H9 (cell line): ENCODE data around the gene ADAMTSL2. TPM values are rescaled to one million over a fixed set of nuclear protein-coding genes. Genes with fewer than 3 reads are reported as not detected.

ENCODE experiments used
- DNase-seq: peaks from one replicate; pipeline ENCODE4 v3.0.0-alpha.2; 2017
- H2AFZ ChIP-seq: one replicate; pipeline ENCODE4 v1.6.1; 2013; ENCODE audit warnings: mild to moderate bottlenecking, low read length, control low read depth, moderate library complexity
- H2AK5ac ChIP-seq: 2 replicates; pipeline ENCODE4 v1.6.1; 2013; ENCODE audit warnings: low read length, control low read depth, mixed read lengths; ENCODE audit not compliant: insufficient read length
- H2BK120ac ChIP-seq: one replicate; pipeline ENCODE4 v1.6.1; 2013; ENCODE audit warnings: low read depth, mild to moderate bottlenecking, low read length, control low read depth, inconsistent platforms; ENCODE audit not compliant: poor library complexity, severe bottlenecking
- H2BK12ac ChIP-seq: 2 replicates; pipeline ENCODE4 v1.6.1; 2013; ENCODE audit warnings: low read length, control low read depth, mixed read lengths, low read depth; ENCODE audit not compliant: insufficient read length
- H2BK15ac ChIP-seq: 2 replicates; pipeline ENCODE4 v1.6.1; 2013; ENCODE audit warnings: low read depth, low read length, control low read depth
- H2BK20ac ChIP-seq: one replicate; pipeline ENCODE4 v1.6.1; 2013; ENCODE audit warnings: low read depth, mild to moderate bottlenecking, low read length, control low read depth, inconsistent platforms; ENCODE audit not compliant: poor library complexity, severe bottlenecking
- H2BK5ac ChIP-seq: 2 replicates; pipeline ENCODE4 v1.6.1; 2013; ENCODE audit warnings: low read length, control low read depth, mixed read lengths; ENCODE audit not compliant: insufficient read length
- H3K14ac ChIP-seq: 2 replicates; pipeline ENCODE4 v1.6.1; 2013; ENCODE audit warnings: low read length, control low read depth; ENCODE audit not compliant: insufficient read depth
- H3K18ac ChIP-seq: 2 replicates; pipeline ENCODE4 v1.6.1; 2013; ENCODE audit warnings: low read depth, mild to moderate bottlenecking, mixed read lengths, low read length, control low read depth; ENCODE audit not compliant: insufficient read length
- H3K23ac ChIP-seq: 2 replicates; pipeline ENCODE4 v1.6.1; 2013; ENCODE audit warnings: low read length, control low read depth, mixed read lengths, low read depth; ENCODE audit not compliant: insufficient read length
- H3K23me2 ChIP-seq: 2 replicates; pipeline ENCODE4 v1.6.1; 2013; ENCODE audit warnings: low read depth, mild to moderate bottlenecking, mixed read lengths, low read length, control low read depth; ENCODE audit not compliant: insufficient read length, poor library complexity, severe bottlenecking
- H3K27ac ChIP-seq: 2 replicates; pipeline ENCODE4 v1.5.1; 2013; ENCODE audit warnings: low read length, control low read depth, mixed read lengths, low read depth; ENCODE audit not compliant: insufficient read length
- H3K27me3 ChIP-seq: 2 replicates; pipeline ENCODE4 v1.6.1; 2013; ENCODE audit warnings: low read length, control low read depth, inconsistent platforms; ENCODE audit not compliant: insufficient read depth
- H3K4ac ChIP-seq: 2 replicates; pipeline ENCODE4 v1.6.1; 2013; ENCODE audit warnings: low read depth, mild to moderate bottlenecking, control low read depth, inconsistent platforms, low read length, moderate library complexity
- H3K4me1 ChIP-seq: 2 replicates; pipeline ENCODE4 v1.6.1; 2013; ENCODE audit warnings: low read length, control low read depth, inconsistent platforms; ENCODE audit not compliant: insufficient read depth
- H3K4me2 ChIP-seq: 2 replicates; pipeline ENCODE4 v1.6.1; 2013; ENCODE audit warnings: low read length, control low read depth, mixed read lengths; ENCODE audit not compliant: insufficient read length, insufficient read depth
- H3K56ac ChIP-seq: 2 replicates; pipeline ENCODE4 v1.6.1; 2013; ENCODE audit warnings: low read depth, mild to moderate bottlenecking, mixed read lengths, low read length, control low read depth; ENCODE audit not compliant: insufficient read length
- H3K79me1 ChIP-seq: 2 replicates; pipeline ENCODE4 v1.6.1; 2013; ENCODE audit warnings: low read depth, mild to moderate bottlenecking, moderate library complexity, low read length, control low read depth, inconsistent platforms; ENCODE audit not compliant: insufficient read depth, poor library complexity, severe bottlenecking
- H3K79me2 ChIP-seq: 2 replicates; pipeline ENCODE4 v1.6.1; 2013; ENCODE audit warnings: low read length, control low read depth, inconsistent platforms; ENCODE audit not compliant: insufficient read depth
- H3K9ac ChIP-seq: 2 replicates; pipeline ENCODE4 v1.6.1; 2013; ENCODE audit warnings: low read length, control low read depth, mixed read lengths; ENCODE audit not compliant: insufficient read length; ENCODE audit errors: extremely low read depth
- H3K9me3 ChIP-seq: one replicate; pipeline ENCODE4 v1.6.1; 2013; ENCODE audit warnings: low read depth, low read length, inconsistent platforms; ENCODE audit not compliant: control insufficient read depth
- H3T11ph ChIP-seq: one replicate; pipeline ENCODE4 v1.6.1; 2013; ENCODE audit warnings: mild to moderate bottlenecking, low read length, control low read depth, inconsistent platforms
- H4K20me1 ChIP-seq: one replicate; pipeline ENCODE4 v1.6.1; 2013; ENCODE audit not compliant: control insufficient read depth, insufficient read length, insufficient read depth
- H4K5ac ChIP-seq: 2 replicates; pipeline ENCODE4 v1.6.1; 2013; ENCODE audit warnings: low read depth, mild to moderate bottlenecking, mixed read lengths, low read length, control low read depth; ENCODE audit not compliant: insufficient read length
- H4K8ac ChIP-seq: replicated peaks from 2 replicates; pipeline ENCODE4 v1.6.1; 2013; ENCODE audit warnings: low read length, control low read depth, mixed read lengths, low read depth; ENCODE audit not compliant: insufficient read length
- H4K91ac ChIP-seq: 2 replicates; pipeline ENCODE4 v1.6.1; 2013; ENCODE audit warnings: low read depth, mild to moderate bottlenecking, moderate library complexity, mixed read lengths, low read length, control low read depth; ENCODE audit not compliant: insufficient read length
- H3K27ac Mint-ChIP-seq, 3 experiments: 2 replicates in 2 of 3; 3 replicates in 1 of 3; pipeline ENCODE4 v1.8.0; 2020 to 2021; ENCODE audit warnings: mixed read lengths in 3 of 3, mild to moderate bottlenecking in 1 of 3, moderate library complexity in 1 of 3
- H3K27me3 Mint-ChIP-seq: 2 replicates; pipeline ENCODE4 v1.8.0; 2021; ENCODE audit warnings: low read depth, mild to moderate bottlenecking, moderate library complexity, mixed read lengths
- H3K36me3 Mint-ChIP-seq, 3 experiments: 2 replicates in 2 of 3; 3 replicates in 1 of 3; pipeline ENCODE4 v1.8.0; 2020 to 2021; ENCODE audit warnings: low read depth in 3 of 3, mixed read lengths in 3 of 3; ENCODE audit not compliant: insufficient read depth in 1 of 3
- H3K4me1 Mint-ChIP-seq, 2 experiments: 2 replicates each; pipeline ENCODE4 v1.8.0; 2020; ENCODE audit warnings: mixed read lengths in 2 of 2
- H3K4me3 Mint-ChIP-seq, 2 experiments: 2 replicates in 1 of 2; 3 replicates in 1 of 2; pipeline ENCODE4 v1.8.0; 2020 to 2021; ENCODE audit warnings: mild to moderate bottlenecking in 2 of 2, mixed read lengths in 2 of 2, moderate library complexity in 1 of 2
- H3K9me3 Mint-ChIP-seq, 2 experiments: 2 replicates in 1 of 2; 3 replicates in 1 of 2; pipeline ENCODE4 v1.8.0; 2020; ENCODE audit warnings: mild to moderate bottlenecking in 2 of 2, mixed read lengths in 2 of 2, moderate library complexity in 1 of 2
- CTCF ChIP-seq: fragments of 200-600 bp; sonication (generic); conservative IDR thresholded peaks from 3 replicates; pipeline ENCODE4 v1.8.0; 2021; ENCODE audit warnings: antibody characterized with exemption, mild to moderate bottlenecking
- WGBS: extraction: QIAGEN DNeasy Blood & Tissue Kit; methylation state at CpG from one replicate; pipeline ENCODE4 v1.1.7; 2013; ENCODE audit warnings: missing lambda C conversion rate, low lambda C conversion rate, mixed read lengths; ENCODE audit not compliant: insufficient read length; ENCODE audit errors: extremely low coverage; 5-methylcytosine and 5-hydroxymethylcytosine counted together
- total RNA-seq: library from RNA; stranded (reverse); gene quantifications from 2 replicates; pipeline ENCODE4 v1.2.1, GENCODE V29; 2021

ADAMTSL2 gene
- total RNA-seq, 1 experiment from 2014 or later: 0.61 TPM

DNA sequence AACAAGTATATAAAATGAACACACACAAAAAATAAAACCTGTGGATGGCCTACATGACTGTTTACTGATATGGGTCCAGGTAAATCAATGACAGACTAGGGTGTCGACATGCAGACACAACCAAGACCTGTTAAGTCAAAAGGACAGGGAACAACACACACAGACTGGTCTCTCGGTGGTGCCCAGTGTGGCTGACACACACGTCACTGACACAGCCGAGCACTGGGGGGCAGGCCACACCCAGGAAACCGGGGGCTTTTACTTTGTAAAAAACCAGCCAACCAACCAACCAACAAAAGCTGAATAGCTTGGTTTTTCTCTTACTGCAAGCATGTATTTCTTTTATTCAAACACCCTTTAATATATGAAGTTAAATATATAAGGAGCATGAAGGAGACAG, 69.7 kb downstream of the ADAMTSL2 start:
- Histone ChIP-seq H3K14ac (no peak overlapping the region), H3K9ac (no peak overlapping the region), H3K23me2 (peaks cover 3% of the 10 kb centered on the region), H3K18ac (no peak overlapping the region), H3K4ac (no peak overlapping the region), H3K27ac (no peak overlapping the region), H3K56ac (no peak overlapping the region), H3K4me1 (no peaks in the 10 kb centered on the region), H2BK120ac (no peak overlapping the region), H2AK5ac (no peak overlapping the region), H3K9me3 (no peaks in the 10 kb centered on the region), H2BK5ac (no peak overlapping the region), H4K91ac (no peak overlapping the region), H3T11ph (no peak overlapping the region), H2AFZ (no peak overlapping the region), H3K4me2 (no peak overlapping the region), H2BK20ac (no peak overlapping the region), H4K20me1 (no peaks in the 10 kb centered on the region), H3K27me3 (peaks cover 8% of the 10 kb centered on the region; the same call in 1 of the 2 replicates), H4K8ac (no peak overlapping the region), H4K5ac (no peak overlapping the region), H3K79me1 (no peaks in the 10 kb centered on the region), H3K23ac (no peak overlapping the region), H2BK12ac (no peak overlapping the region), H3K79me2 (no peaks in the 10 kb centered on the region), H2BK15ac (no peak overlapping the region)
- H3K9me3 Mint-ChIP-seq: no peaks in the 10 kb centered on the region
- H3K36me3 Mint-ChIP-seq: no peaks in the 10 kb centered on the region
- H3K4me1 Mint-ChIP-seq: peaks cover 5 to 28% of the 10 kb centered on the region in 2 experiments; a peak in 3 of 4 replicates
- no CpG with 5 or more reads among the region's 5 CpGs for WGBS
- TF ChIP-seq CTCF: peak; percentile 17; the same call in 2 of the 3 replicates
- no peak for DNase-seq
- peaks cover 32% of the 10 kb centered on the region for H3K27me3 Mint-ChIP-seq
- H3K27ac Mint-ChIP-seq: no peak overlapping the region; a peak in 1 of 7 replicates
- peak overlapping the region in 1 of 2 experiments; percentile 45; a peak in 1 of 5 replicates for H3K4me3 Mint-ChIP-seq
